ENCODE measurements around the gene OBSCN.

The OBSCN gene

DNA sequence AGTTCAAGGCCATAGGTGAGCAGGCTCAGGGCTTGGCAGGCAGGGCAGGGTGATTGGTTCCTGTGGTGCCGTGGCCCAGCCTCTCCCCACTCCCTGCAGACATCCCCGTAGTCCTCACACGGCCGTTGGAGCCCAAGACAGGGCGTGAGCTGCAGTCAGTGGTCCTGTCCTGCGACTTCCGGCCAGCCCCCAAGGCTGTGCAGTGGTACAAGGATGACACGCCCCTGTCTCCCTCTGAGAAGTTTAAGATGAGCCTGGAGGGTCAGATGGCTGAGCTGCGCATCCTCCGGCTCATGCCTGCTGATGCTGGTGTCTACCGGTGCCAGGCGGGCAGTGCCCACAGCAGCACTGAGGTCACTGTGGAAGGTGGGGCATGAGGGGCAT lies 71.9 kb downstream of the OBSCN start:
- no peak for DNase-seq

DNA sequence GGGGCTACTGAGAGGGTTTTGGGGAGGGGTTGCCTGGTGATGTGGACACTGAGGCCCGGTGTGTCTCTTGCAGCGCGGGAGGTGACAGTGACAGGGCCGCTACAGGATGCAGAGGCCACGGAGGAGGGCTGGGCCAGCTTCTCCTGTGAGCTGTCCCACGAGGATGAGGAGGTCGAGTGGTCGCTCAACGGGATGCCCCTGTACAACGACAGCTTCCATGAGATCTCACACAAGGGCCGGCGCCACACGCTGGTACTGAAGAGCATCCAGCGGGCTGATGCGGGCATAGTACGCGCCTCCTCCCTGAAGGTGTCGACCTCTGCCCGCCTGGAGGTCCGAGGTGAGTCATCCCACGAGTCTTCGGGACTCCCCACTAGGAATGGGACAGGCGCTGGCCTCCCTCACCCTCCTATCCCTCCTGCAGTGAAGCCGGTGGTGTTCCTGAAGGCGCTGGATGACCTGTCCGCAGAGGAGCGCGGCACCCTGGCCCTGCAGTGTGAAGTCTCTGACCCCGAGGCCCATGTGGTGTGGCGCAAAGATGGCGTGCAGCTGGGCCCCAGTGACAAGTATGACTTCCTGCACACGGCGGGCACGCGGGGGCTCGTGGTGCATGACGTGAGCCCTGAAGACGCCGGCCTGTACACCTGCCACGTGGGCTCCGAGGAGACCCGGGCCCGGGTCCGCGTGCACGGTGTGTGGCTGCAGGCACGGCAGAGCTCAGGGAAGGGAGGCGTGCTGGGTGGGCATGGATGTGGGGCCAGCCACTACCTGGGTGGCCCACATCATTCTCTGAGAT lies 72.5 kb downstream of the OBSCN start:
- DNase-seq = no peak

DNA sequence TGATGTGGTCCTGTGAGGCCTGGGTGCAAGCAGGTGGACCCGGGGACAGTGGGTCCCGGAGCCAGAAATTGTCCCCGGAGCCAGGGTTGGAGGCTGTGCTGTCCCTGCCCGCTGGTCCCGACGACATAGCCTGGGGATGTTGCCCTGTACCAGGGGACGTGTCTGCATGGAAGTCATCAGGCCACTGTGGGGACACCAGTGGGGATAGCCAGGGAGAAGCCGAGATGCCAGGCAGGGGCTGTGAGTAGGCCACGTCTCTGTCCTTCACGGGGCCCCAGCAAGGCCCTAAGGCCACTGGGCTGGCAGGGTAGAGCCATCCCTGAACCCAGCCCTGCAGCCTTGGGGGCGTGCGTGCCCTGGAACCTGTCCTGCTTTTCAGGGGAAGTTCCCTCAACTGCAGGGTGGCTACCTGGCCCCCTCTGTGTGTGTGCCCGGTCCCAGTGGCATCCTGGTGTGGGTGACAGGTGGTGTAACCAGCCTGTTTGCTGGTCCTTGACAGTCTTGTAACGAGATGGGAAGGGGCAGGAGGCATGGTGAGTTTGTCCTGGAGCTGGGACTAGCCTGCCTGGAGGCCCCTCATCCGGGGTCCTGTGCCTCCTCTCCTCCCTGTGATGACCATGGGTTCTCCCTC lies 73.2 kb downstream of the OBSCN start:
- DNase-seq = no peak

DNA sequence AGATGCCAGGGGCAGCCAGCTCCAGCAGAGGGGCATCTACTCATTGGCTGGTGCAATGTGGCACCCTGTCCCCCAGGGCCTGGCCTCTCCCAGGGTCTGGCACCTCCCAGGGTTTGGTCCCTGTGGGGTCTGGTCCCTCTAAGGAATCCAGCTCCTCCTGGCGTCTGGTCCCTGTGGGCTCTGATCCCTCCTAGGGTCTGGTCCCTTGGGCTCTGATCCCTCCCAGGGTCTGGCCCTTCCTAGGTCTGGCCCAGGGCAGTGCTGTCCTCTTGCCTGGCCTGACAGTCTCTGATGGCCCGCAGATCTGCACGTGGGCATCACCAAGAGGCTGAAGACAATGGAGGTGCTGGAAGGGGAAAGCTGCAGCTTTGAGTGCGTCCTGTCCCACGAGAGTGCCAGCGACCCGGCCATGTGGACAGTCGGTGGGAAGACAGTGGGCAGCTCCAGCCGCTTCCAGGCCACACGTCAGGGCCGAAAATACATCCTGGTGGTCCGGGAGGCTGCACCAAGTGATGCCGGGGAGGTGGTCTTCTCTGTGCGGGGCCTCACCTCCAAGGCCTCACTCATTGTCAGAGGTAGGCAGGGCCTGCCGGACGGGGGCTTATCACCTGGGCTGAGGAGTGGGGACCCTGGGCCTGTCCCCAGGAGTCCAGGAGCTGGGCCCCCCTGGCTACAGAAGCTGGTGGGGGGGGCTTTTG lies 73.9 kb downstream of the OBSCN start:
- no peak for DNase-seq

DNA sequence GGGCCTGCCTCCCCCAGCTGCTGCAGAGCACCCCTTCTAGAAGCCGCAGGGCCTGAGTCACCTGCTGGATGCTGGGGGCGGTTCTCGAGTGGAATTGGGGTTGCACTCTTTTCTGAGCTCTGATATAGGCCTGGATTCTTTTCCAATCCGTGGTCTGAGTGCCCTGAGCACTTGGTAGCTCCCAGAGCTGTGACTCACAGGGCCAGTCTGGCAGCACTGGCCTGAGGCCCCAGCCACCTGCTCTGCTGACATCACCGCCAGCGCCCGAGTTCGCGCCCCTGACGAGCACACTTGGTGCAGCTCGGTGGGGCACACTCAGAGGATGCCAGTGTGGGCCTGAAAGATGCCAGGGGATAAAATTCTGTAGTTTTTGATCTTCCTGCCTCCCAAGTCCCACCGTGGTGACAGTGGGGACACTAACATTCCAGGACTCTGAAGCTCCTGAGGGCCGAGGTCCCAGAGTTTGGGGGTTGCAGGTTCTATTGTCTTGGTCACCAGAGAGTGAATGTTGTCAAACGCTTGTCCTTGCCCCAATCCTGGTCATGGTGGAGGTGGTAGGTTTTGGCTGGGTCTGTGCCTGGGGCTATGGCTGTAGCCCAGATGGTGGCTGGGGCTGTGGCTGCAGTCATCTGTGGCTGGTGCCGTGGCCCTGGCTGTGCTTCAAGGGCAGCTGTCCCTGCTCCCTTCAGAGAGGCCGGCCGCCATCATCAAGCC lies 74.6 kb downstream of the OBSCN start:
- DNase-seq = no peak

DNA sequence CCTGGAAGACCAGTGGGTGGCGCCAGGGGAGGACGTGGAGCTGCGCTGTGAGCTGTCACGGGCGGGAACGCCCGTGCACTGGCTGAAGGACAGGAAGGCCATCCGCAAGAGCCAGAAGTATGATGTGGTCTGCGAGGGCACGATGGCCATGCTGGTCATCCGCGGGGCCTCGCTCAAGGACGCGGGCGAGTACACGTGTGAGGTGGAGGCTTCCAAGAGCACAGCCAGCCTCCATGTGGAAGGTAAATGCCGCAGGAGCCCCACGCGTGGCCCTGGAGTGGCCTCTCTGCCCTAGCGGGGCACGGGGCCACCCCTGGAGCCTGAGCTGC lies 75.2 kb downstream of the OBSCN start:
- DNase-seq = no peak

DNA sequence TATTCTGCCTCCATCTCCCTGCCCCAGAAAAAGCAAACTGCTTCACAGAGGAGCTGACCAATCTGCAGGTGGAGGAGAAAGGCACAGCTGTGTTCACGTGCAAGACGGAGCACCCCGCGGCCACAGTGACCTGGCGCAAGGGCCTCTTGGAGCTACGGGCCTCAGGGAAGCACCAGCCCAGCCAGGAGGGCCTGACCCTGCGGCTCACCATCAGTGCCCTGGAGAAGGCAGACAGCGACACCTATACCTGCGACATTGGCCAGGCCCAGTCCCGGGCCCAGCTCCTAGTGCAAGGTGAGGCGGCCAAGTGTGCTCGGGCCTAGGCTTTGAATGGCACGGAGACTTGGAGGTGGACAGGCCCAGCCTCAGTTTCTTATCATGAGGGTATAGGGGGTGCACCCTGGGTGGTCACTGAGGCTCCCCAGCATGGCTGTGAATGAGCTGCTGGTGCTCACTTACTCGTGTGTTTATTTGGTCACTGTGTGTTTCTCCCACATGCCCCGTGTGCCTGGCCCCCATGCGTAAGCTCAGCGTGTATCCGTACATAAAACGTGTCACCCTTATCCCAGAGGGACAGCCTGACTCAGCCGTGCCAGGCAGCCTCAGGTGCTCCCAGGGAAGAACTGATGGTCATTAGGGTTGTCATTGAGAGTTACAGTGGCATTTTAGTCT lies 75.8 kb downstream of the OBSCN start:
- no peak for DNase-seq

DNA sequence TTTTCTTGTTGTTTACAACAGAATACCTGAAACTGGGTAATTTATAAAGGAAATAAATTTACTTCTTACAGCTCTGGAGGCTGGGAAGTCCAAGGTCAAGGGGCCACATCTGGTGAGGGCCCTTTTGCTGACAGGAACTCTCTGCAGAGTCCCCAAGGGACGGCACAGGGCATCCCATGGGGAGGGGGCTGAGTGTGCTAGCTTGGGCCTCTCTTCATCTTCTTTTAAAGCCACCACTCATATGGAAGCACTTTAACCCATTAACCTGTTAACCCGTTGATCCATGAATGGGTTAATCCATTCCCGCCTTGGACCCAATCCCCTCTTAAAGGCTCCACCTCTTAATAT lies 76.3 kb downstream of the OBSCN start:
- no peak for DNase-seq

DNA sequence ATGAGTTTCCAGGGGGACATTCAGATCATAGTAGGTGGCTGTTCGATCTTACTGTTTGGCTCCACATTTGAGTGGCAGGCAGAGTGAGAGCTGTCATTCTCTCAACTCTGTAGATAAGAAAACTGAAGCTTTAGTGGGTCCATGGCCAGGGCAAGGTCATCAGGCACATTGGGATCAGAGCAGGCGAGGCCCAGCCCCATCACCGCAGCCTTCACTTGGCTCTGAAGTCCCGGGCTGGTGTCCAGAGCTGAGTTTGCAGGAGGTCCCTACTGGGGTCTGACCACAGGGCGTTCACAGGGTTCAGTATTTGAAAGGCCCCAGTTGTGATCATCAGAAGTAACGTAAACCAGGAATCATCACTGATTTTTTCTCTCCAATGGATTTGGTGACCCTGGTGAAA lies 76.7 kb downstream of the OBSCN start:
- no peak for DNase-seq

DNA sequence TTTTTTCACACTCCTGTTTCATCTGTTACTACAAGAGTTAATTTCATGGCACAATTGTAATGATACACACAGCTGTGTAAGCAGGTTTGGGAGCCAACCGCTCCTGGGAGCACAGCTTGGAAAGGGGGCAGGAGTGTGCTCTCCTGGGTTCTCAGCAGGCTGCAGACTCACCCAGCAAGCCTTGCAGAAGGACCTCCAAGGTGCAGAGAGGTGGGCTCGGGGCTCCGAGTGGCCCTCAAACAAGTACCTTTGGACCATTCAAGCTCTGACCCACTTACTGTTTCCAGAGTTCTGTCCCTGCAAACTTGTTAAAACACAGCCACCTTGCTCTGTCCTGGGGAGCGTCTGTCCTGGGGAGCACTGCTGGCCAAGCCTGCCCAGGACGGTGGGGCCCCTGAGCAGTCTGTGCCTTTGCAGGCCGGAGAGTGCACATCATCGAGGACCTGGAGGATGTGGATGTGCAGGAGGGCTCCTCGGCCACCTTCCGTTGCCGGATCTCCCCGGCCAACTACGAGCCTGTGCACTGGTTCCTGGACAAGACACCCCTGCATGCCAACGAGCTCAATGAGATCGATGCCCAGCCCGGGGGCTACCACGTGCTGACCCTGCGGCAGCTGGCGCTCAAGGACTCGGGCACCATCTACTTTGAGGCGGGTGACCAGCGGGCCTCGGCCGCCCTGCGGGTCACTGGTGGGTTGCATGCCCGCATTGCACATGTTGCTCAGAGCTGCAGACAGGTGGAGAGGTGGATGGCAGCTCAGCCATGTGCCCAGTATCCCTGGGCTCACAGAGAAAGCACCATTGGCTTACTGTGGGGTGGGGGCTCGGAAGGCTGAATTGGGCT lies 78.0 kb downstream of the OBSCN start:
- DNase-seq = no peak

DNA sequence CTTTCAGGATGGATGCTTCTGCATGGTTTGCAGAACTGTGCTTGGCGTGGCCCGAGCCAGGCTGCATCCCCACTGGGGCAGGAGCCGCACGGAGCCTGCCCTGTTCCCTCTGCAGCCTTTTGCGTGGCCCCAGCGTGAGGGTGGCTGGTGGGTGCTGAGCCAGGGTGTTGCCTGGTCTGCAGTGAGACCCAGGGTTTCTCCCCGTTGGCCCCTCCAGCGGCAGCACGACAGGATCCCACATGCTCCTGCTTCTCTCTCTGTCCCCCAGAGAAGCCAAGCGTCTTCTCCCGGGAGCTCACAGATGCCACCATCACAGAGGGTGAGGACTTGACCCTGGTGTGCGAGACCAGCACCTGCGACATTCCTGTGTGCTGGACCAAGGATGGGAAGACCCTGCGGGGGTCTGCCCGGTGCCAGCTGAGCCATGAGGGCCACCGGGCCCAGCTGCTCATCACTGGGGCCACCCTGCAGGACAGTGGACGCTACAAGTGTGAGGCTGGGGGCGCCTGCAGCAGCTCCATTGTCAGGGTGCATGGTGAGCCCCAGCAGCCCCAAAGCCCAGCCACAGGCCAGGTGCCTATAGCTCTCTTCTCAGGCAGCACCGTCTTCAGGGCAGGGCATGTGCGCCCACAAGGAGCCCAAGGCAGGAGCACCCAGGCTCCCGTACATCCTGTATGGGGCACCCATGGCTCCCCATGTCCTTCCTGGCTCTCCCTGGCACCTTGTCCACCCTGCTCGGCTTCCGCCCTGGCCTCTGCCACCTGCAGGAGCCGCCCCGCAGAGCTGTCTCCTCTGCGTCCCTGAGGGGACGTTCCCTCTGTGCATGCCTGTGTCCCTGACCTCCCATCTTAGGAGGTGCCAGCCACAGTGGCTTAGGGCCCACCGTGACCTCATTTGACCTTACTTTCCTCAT lies 78.9 kb downstream of the OBSCN start:
- no peak for DNase-seq

DNA sequence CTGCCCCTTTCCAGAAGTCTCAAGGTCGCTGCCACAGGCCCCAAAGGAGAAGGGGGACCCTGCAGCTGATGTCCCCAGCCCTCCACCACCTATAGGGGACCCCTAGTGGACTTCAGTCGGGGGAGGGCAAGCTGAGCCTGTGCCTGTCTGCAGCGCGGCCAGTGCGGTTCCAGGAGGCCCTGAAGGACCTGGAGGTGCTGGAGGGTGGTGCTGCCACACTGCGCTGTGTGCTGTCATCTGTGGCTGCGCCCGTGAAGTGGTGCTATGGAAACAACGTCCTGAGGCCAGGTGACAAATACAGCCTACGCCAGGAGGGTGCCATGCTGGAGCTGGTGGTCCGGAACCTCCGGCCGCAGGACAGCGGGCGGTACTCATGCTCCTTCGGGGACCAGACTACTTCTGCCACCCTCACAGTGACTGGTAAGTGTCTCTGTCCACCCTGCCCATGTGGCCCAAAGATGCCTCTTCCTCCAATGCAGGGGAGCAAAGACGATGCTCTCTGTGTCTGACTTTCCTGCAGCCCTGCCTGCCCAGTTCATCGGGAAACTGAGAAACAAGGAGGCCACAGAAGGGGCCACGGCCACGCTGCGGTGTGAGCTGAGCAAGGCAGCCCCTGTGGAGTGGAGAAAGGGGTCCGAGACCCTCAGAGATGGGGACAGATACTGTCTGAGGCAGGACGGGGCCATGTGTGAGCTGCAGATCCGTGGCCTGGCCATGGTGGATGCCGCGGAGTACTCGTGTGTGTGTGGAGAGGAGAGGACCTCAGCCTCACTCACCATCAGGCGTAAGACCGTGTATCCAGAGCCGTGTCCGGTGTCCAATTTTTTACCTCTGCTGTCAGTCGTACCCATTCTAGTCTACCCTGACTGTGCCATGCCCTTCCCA lies 79.9 kb downstream of the OBSCN start:
- no peak for DNase-seq

DNA sequence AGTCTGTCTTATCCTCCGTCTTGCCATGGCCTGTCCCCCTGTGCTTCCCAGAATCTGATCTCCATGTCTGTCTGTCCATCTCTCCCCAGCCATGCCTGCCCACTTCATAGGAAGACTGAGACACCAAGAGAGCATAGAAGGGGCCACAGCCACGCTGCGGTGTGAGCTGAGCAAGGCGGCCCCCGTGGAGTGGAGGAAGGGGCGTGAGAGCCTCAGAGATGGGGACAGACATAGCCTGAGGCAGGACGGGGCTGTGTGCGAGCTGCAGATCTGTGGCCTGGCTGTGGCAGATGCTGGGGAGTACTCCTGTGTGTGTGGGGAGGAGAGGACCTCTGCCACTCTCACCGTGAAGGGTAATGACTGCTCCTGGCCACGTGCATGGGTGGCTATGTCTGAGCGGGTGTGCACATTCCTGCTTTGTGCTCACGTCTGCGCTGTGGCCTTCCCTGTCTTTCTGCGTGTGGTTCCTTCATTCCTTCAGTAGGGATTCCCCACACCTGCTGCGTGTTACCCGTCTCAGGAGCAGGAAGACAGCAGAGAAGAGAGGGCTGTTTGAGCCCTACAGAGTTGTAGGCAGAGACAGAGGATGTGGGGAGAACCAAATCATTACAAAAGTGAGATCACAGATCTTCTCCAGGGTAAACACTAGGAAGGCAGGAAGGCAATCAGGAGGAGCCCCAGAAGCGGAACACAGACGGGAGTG lies 80.8 kb downstream of the OBSCN start:
- DNase-seq = no peak

DNA sequence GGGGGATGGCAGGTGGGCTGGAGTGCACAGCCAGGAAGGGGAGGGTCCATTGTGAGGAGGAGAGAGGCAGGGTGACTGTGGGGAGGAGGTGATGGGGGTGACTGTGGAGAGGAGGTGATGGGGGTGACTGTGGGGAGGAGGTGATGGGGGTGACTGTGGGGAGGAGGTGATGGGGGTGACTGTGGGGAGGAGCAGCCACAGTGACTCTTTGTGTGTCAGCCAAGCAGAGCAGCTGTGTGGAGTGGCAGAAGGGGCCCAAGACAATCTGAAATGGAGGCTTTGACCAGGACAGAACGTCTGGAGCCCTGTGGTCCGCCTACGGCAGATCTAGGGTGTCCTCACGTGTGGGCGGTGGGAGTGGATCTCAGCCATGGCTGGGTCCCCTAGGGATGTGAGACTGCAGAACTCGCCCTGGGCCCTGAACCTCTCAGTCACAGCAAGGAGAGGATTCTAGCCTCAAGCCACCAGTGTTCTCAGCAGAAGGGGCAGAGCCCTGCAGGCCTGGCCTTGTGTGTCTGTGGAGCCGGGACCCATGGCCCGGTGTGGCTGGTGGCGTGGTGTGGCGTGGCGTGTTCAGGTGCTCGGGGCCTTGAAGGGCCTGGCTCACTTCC lies 81.5 kb downstream of the OBSCN start:
- DNase-seq = no peak

DNA sequence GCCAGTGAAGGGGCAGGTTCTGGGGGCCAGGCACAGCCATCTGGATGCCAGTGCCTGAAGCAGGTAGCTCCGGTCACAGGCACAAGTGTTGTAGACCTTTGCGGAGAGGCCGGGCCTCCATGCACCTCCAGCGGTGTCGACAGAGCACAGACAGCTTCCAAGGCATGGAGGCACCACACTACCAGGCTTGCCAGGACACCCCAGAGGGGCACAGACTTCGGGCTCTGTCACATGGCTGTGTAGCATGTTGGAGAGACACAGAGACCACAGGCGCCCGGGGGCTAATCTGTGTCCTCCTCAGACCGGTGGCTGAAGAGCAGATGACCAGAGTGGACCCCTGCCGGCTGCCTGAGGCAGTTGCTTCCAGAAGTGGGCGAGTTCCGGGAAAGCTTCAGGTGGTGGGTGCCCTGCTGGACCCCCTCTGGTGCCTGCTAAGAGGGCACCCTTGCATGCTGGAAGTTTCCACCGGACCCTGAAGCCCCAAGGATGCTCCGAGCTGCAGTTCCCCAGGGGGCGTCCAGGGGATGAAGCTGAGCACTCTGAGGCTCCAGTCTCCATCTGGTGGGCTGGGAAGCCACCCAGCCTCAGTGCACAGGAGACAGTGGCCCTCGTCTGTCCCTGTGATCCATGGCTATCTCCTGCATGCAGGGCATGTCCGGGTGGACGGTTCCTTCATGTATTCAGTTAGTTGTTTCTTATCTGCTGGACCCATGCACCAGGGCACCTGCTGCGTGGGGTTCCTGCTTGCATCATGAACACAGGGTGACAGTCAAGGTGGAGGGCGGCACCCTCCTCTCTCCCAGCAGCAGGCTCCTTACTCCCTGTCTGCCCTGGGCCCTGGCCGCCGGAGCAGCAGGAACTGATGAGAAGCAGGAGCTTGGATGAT lies 82.4 kb downstream of the OBSCN start:
- DNase-seq = no peak

DNA sequence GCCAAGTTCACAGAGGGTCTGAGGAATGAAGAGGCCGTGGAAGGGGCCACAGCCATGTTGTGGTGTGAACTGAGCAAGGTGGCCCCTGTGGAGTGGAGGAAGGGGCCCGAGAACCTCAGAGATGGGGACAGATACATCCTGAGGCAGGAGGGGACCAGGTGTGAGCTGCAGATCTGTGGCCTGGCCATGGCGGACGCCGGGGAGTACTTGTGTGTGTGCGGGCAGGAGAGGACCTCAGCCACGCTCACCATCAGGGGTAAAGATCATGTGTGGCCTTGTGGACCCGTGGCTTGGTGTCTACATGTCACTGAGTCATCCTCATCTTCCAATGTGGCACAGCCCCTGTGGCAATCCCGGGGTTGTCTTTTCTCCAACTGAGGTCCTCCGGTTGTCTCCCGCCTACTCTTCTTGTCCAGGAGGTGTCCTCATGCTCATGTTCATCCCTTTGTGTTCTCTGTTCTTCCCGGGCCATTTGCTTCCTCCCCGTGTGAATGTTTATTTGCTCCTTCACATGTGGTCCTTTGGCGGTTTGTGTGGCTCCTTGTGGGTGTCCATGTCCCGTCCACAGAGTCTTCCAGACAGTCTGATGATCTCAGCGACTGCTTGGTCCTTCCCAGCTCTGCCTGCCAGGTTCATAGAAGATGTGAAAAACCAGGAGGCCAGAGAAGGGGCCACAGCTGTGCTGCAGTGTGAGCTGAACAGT lies 84.2 kb downstream of the OBSCN start:
- DNase-seq = no peak

DNA sequence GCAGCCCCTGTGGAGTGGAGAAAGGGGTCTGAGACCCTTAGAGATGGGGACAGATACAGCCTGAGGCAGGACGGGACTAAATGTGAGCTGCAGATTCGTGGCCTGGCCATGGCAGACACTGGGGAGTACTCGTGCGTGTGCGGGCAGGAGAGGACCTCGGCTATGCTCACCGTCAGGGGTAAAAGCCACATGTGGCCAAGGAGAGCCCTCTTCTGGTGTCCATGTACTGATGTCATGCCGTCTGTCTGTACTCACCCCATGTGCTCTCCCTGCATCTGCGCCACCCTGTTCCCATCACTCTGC lies 84.7 kb downstream of the OBSCN start:
- DNase-seq = no peak

DNA sequence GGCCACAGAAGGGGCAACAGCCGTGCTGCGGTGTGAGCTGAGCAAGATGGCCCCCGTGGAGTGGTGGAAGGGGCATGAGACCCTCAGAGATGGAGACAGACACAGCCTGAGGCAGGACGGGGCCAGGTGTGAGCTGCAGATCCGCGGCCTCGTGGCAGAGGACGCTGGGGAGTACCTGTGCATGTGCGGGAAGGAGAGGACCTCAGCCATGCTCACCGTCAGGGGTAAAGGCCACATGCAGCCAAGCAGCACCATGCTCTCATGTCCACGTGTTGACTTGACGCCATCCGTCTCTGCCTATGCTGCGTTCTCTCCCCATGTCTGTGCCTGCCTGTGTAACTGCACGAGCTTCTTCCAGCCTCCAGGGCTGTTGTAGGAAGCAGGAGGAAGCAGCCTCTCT lies 85.5 kb downstream of the OBSCN start:
- DNase-seq = no peak

Data from SIG-M5 (cell line).